NCI-H510A treated with DMSO at 0.1 percent for 48 hours (cell line): Measurements from ENCODE around the gene GPR55.

ENCODE experiments used
- DNase-seq: peaks from one replicate; lab custom pipeline; 2025; lab: John Stamatoyannopoulos, UW

Gene GPR55

GRCh38 chr2:230866756-230867523, 58.1 kb downstream of the GPR55 start:
- DNase-seq = peak; percentile 69

GRCh38 chr2:230865766-230866755, 59.0 kb downstream of the GPR55 start:
- DNase-seq = peak; percentile 36

- DNase-seq = no peak
Observed at GRCh38 chr2:230865307-230865765, 59.7 kb downstream of the GPR55 start.

- DNase-seq = peak; percentile 99
Observed at GRCh38 chr2:230864605-230865306, 60.3 kb downstream of the GPR55 start, which contains the start of gene ITM2C. Gene ITM2C (plus strand): TSS chr2:230864942. CDS start chr2:230865026, 84 bp downstream.

GRCh38 chr2:230864122-230864604, 60.9 kb downstream of the GPR55 start:
- DNase-seq = no peak

- DNase-seq = no peak
Observed at GRCh38 chr2:230863442-230864121, 61.5 kb downstream of the GPR55 start.

GRCh38 chr2:230863031-230863430, 62.0 kb downstream of the GPR55 start:
- DNase-seq = no peak

- no peak for DNase-seq
Observed at GRCh38 chr2:230862292-230862691, 62.8 kb downstream of the GPR55 start.

- DNase-seq = peak; percentile 97
Observed at GRCh38 chr2:230861552-230862255, 63.3 kb downstream of the GPR55 start.
